ENCODE data around the gene INAFM2.

- TF ChIP-seq POLR2A (IDR thresholded peaks at IDR 0.05) (no peak), CTCF (IDR thresholded peaks at IDR 0.05) (no peak)
Measured at GRCh38 chr15:40292246-40292645, 31.2 kb upstream of the INAFM2 start.

Data from tibial nerve (tissue), 3 donors.